GM18526 (cell line): ENCODE data around the gene AREL1.

Experiments
- POLR2A ChIP-seq: IDR thresholded peaks from 3 replicates; pipeline ENCODE4 v1.6.1; 2011; ENCODE audit not compliant: insufficient read length; ENCODE audit errors: extremely low read depth

Gene AREL1

GRCh38 chr14:74655599-74656395 lies 57.1 kb downstream of the AREL1 start:
- no peak for TF ChIP-seq POLR2A

GRCh38 chr14:74654931-74655330 lies 57.9 kb downstream of the AREL1 start:
- TF ChIP-seq POLR2A: no peak

- TF ChIP-seq POLR2A: no peak
Measured at GRCh38 chr14:74653386-74654138, 59.3 kb downstream of the AREL1 start.

- TF ChIP-seq POLR2A: no peak
Measured at GRCh38 chr14:74652541-74652940, 60.3 kb downstream of the AREL1 start.

GRCh38 chr14:74650927-74651686 lies 61.8 kb downstream of the AREL1 start:
- no peak for TF ChIP-seq POLR2A

GRCh38 chr14:74649673-74650072 lies 63.2 kb downstream of the AREL1 start:
- no peak for TF ChIP-seq POLR2A

GRCh38 chr14:74649167-74649566 lies 63.7 kb downstream of the AREL1 start:
- no peak for TF ChIP-seq POLR2A

GRCh38 chr14:74648601-74649000 lies 64.3 kb downstream of the AREL1 start:
- TF ChIP-seq POLR2A: no peak

GRCh38 chr14:74647678-74648461 lies 65.0 kb downstream of the AREL1 start:
- TF ChIP-seq POLR2A: no peak

GRCh38 chr14:74647061-74647677 lies 65.7 kb downstream of the AREL1 start:
- no peak for TF ChIP-seq POLR2A

GRCh38 chr14:74645756-74646470 lies 67.0 kb downstream of the AREL1 start:
- no peak for TF ChIP-seq POLR2A

- TF ChIP-seq POLR2A: no peak
Measured at GRCh38 chr14:74645244-74645643, 67.6 kb downstream of the AREL1 start.

- TF ChIP-seq POLR2A: no peak
Measured at GRCh38 chr14:74641601-74642391, 71.1 kb downstream of the AREL1 start.
